ENCODE data around the gene CNGB1.
"Not testable (repeated sequence)": the region's sequence is repeated elsewhere in the genome, so short reads cannot be mapped to it uniquely, and the experiment has no call there.

Gene CNGB1

DNA sequence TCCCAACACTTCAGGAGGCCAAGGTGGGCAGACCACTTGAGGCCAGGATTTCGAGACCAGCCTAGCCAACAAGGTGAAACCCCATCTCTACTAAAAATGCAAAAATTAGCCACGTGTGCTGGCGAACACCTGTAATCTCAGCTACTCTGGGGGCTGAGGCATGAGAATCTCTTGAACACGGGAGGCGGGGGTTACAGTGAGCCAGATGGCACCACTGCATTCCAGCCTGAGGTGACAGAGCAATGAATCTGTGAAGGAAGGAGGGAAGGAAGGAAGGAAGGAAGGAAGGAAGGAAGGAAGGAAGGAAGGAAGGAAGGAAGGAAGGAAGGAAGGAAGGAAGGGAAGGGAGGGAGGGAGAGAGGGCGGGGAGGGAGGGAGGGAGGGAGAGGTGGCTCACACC lies 124.0 kb downstream of the CNGB1 start:
- DNase-seq: not testable (repeated sequence)

GRCh38 chr16:57846078-57846697 lies 124.7 kb downstream of the CNGB1 start:
- no peak for DNase-seq

- DNase-seq: no peak
Observed at GRCh38 chr16:57845115-57845514, 125.8 kb downstream of the CNGB1 start.

DNA sequence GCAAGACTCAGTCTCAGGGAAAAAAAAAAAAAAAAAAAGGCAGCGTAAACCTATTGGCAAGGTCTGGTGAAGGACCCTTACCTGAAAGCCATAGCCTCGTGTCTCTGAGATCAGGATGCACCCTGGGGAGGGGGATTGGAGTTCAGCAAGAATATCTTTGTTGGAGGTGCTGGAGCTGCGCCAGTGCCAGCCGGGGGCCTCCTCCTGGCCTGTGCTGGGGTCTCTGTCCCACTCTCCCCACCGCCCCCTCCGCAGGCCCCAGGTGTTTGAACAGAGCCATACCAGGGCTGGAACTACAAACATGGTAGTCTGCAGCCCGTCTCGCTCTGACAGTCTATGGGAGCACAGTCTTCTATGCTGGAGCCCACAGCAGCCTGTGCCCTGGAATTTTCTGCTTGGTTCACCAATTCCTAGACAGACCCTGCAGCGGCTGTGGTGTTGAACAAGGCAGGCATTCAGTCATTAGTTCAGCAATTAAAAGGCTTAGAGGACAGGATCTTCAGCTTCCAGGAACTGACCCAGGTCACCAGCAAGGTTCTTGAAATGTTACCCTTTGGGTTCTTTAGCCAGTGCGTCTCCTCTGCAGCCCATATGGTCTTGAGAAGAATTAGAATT lies 126.4 kb downstream of the CNGB1 start:
- DNase-seq: no peak

GRCh38 chr16:57843400-57843799 lies 127.5 kb downstream of the CNGB1 start:
- DNase-seq: no peak

DNA sequence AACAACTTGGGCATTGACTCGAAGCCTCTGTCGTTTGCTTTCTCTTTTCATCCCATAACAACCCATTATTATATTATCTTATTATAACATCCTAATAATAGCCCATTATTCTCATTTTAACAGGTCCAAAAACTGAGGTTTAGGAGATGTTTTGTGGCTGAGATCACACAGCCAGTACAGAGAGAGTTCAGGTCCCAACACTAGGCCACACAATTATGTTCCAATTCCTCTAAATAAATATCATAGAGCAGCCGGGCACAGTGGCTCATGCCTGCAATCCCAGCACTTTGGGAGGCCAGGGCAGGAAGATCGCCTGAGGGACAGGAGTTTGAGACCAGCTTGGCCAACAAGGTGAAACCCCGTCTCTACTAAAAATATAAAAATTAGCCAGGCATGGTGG lies 128.3 kb downstream of the CNGB1 start:
- DNase-seq: no peak

- DNase-seq: no peak
Observed at GRCh38 chr16:57840833-57841232, 130.1 kb downstream of the CNGB1 start.

GRCh38 chr16:57838161-57838560 lies 132.8 kb downstream of the CNGB1 start:
- no peak for DNase-seq

GRCh38 chr16:57837305-57838125 lies 133.4 kb downstream of the CNGB1 start:
- no peak for DNase-seq

GRCh38 chr16:57835439-57835838 lies 135.5 kb downstream of the CNGB1 start:
- not testable (repeated sequence) for DNase-seq

DNA sequence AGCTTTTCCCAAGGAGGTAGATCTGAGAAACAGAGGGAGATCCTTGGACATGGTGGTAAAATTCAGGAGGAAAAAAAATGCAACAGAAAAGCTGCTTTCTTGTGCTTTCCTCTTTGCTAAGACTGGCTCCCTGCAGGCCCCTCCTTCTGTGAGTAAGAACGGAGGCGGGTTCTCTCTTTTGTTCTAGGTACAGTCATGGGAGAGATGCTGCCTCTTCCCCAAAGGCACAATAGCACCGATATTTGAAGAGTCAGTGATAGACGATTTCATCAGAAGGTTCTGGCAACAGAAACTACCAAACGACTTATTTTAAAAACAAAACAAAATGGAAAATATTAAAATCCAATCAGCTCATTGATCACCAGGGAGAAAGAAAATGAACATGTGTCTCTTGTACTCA lies 136.0 kb downstream of the CNGB1 start:
- no peak for DNase-seq

All from SHP77 treated with DMSO at 0.1 percent for 48 hours (cell line).